Fibroblast of lung (primary cell): Measurements from ENCODE around the gene IDUA. TPM values are rescaled to one million over a fixed set of nuclear protein-coding genes. Genes with fewer than 3 reads are reported as not detected.

Source experiments
- DNase-seq, 2 donors: peaks; one replicate each; pipeline versions ENCODE4 v3.0.0 to v3.0.0-alpha.2; 2010; ENCODE audit warnings: low read depth in 2 of 2
- H2AFZ ChIP-seq: 2 replicates; pipeline ENCODE4 v1.5.1; 2012; ENCODE audit warnings: low read length, control low read depth, inconsistent platforms
- H3K27ac ChIP-seq: 2 replicates; pipeline ENCODE4 v1.5.1; 2011; ENCODE audit warnings: low read length, control low read depth; ENCODE audit not compliant: insufficient read depth
- H3K27me3 ChIP-seq: 2 replicates; pipeline ENCODE4 v1.5.1; 2011; ENCODE audit warnings: mild to moderate bottlenecking, low read length; ENCODE audit not compliant: control insufficient read depth, insufficient read depth
- H3K36me3 ChIP-seq: 2 replicates; pipeline ENCODE4 v1.5.1; 2011; ENCODE audit warnings: low read length; ENCODE audit not compliant: control insufficient read depth, insufficient read depth
- H3K4me1 ChIP-seq: 2 replicates; pipeline ENCODE4 v1.5.1; 2011; ENCODE audit warnings: low read length; ENCODE audit not compliant: control insufficient read depth, insufficient read depth; ENCODE audit errors: extremely low read depth
- H3K4me2 ChIP-seq: 2 replicates; pipeline ENCODE4 v1.5.1; 2011; ENCODE audit warnings: low read length, control low read depth; ENCODE audit not compliant: insufficient read depth; ENCODE audit errors: extremely low read depth
- H3K4me3 ChIP-seq, 4 experiments: fragments of 200-600 bp in 1 of 4; sonication (generic) in 1 of 4; replicated peaks in 1 of 4; 2 replicates each; pipeline ENCODE4 v1.5.1; 2011 to 2016; ENCODE audit warnings: low read length in 4 of 4, low read depth in 3 of 4, mild to moderate bottlenecking in 3 of 4, control low read depth in 2 of 4, inconsistent platforms in 1 of 4, mixed read lengths in 1 of 4; ENCODE audit not compliant: insufficient read depth in 1 of 4; ENCODE audit errors: control extremely low read depth in 1 of 4
- H3K79me2 ChIP-seq: 2 replicates; pipeline ENCODE4 v1.5.1; 2012; ENCODE audit warnings: mild to moderate bottlenecking, low read length, inconsistent platforms; ENCODE audit not compliant: control insufficient read depth, insufficient read depth
- H3K9ac ChIP-seq: 2 replicates; pipeline ENCODE4 v1.5.1; 2011; ENCODE audit warnings: mild to moderate bottlenecking, low read length, control low read depth; ENCODE audit not compliant: insufficient read depth
- H3K9me3 ChIP-seq: 2 replicates; pipeline ENCODE4 v1.5.1; 2012; ENCODE audit warnings: low read depth, low read length; ENCODE audit not compliant: control insufficient read depth, insufficient read depth
- H4K20me1 ChIP-seq: 2 replicates; pipeline ENCODE4 v1.5.1; 2011; ENCODE audit warnings: low read length; ENCODE audit not compliant: control insufficient read depth, insufficient read depth; ENCODE audit errors: extremely low read depth
- CTCF ChIP-seq, 2 donors: IDR thresholded peaks in 1 of 2; conservative IDR thresholded peaks in 1 of 2; 1 replicate in 1 of 2; 2 replicates in 1 of 2; pipeline ENCODE4 v1.5.1; 2011 to 2012; ENCODE audit warnings: low read length in 2 of 2, control low read depth in 1 of 2, inconsistent platforms in 1 of 2, low read depth in 1 of 2, mild to moderate bottlenecking in 1 of 2
- EZH2 ChIP-seq: IDR thresholded peaks from 2 replicates; pipeline ENCODE4 v1.5.1; 2012; ENCODE audit warnings: low read length, control low read depth, mild to moderate bottlenecking; ENCODE audit errors: missing control alignments
- polyA plus RNA-seq, 2 donors: library from polyadenylated mRNA; depleted of rRNA in 1 of 2; stranded (reverse) in 1 of 2; unstranded in 1 of 2; fragments of >200 nt; gene quantifications; 2 replicates each; pipeline ENCODE4 v1.2.1, GENCODE V29; 2011 to 2012; ENCODE audit warnings: missing spikeins in 1 of 2
- total RNA-seq: library from RNA; depleted of rRNA; stranded (reverse); fragments of >200 nt; gene quantifications from 2 replicates; pipeline ENCODE4 v1.2.1, GENCODE V29; 2014

Gene IDUA
- total and polyA plus RNA-seq, 2 donors (not counting 1 experiment from before 2014, with no cell fraction given): 3.1 to 11.1 TPM

- no peak overlapping the region for H3K4me3 ChIP-seq
- no peaks in the 10 kb centered on the region for H3K79me2 ChIP-seq
- H4K20me1 ChIP-seq: no peaks in the 10 kb centered on the region
- no peaks in the 10 kb centered on the region for H3K27me3 ChIP-seq
- H2AFZ ChIP-seq: no peak overlapping the region
- DNase-seq: no peak
- H3K9me3 ChIP-seq: no peaks in the 10 kb centered on the region
- no peaks in the 10 kb centered on the region for H3K36me3 ChIP-seq
- no peak overlapping the region for H3K4me2 ChIP-seq
- H3K27ac ChIP-seq: no peak overlapping the region
- TF ChIP-seq CTCF (conservative IDR thresholded peaks at IDR 0.05 in 1 of 2, IDR thresholded peaks at IDR 0.05 in 1 of 2; ENCODE audit: low read depth in 1 of 2, low read length in 2 of 2) (no peak), EZH2 (no peak)
- H3K9ac ChIP-seq: no peak overlapping the region
- peaks cover 2% of the 10 kb centered on the region for H3K4me1 ChIP-seq
Measured at GRCh38 chr4:1032861-1033260, 46.0 kb downstream of the IDUA start.

- Histone ChIP-seq H3K27ac (no peak overlapping the region), H3K4me3 (peak overlapping the region in 1 of 4 experiments; percentile 16), H3K4me2 (peak overlapping the region; percentile 63), H3K27me3 (no peaks in the 10 kb centered on the region), H3K36me3 (no peaks in the 10 kb centered on the region), H2AFZ (peak overlapping the region; percentile 4), H3K79me2 (no peaks in the 10 kb centered on the region), H3K9ac (peak overlapping the region; percentile 23), H3K4me1 (peaks cover 2% of the 10 kb centered on the region), H4K20me1 (no peaks in the 10 kb centered on the region), H3K9me3 (no peaks in the 10 kb centered on the region)
- DNase-seq: peak; percentile 79 to 83
- TF ChIP-seq EZH2: no peak
- TF ChIP-seq CTCF (conservative IDR thresholded peaks at IDR 0.05 in 1 of 2, IDR thresholded peaks at IDR 0.05 in 1 of 2; ENCODE audit: low read depth in 1 of 2, low read length in 2 of 2): no peak
Measured at GRCh38 chr4:1033840-1034551, 47.2 kb downstream of the IDUA start.

- H3K4me3 ChIP-seq: no peak overlapping the region
- peaks cover 2% of the 10 kb centered on the region for H3K4me1 ChIP-seq
- H3K9me3 ChIP-seq: no peaks in the 10 kb centered on the region
- H2AFZ ChIP-seq: no peak overlapping the region
- H3K27ac ChIP-seq: no peak overlapping the region
- DNase-seq: peak in 1 of 2 donors; percentile 38
- no peaks in the 10 kb centered on the region for H4K20me1 ChIP-seq
- TF ChIP-seq EZH2 (no peak), CTCF (conservative IDR thresholded peaks at IDR 0.05 in 1 of 2, IDR thresholded peaks at IDR 0.05 in 1 of 2; ENCODE audit: low read depth in 1 of 2, low read length in 2 of 2) (no peak)
- H3K4me2 ChIP-seq: no peak overlapping the region
- H3K36me3 ChIP-seq: no peaks in the 10 kb centered on the region
- H3K79me2 ChIP-seq: no peaks in the 10 kb centered on the region
- H3K9ac ChIP-seq: no peak overlapping the region
- no peaks in the 10 kb centered on the region for H3K27me3 ChIP-seq
Measured at GRCh38 chr4:1035510-1035909, 48.7 kb downstream of the IDUA start.
